ENCODE measurements around the gene PMFBP1.

Gene PMFBP1

DNA sequence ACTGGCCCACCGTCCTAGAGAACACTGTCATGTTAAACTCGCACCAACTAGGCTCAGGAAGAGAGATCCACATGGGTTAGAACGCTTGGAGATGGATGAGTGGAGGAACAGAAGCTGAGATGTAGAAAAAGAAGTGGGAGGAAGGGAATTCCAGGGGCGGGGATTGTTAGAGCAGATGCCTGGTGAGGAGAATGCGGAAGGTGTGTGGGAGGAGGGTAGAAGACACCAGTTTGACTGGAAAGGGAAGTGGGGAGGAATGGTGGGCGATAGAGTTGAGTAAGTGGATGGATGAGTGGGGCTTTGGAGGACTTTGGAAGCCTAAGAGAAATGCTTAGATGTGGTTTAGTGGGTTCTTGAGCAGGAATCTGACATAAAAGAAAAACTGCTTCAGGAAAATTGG is 40.9 kb downstream of the PMFBP1 start:
- DNase-seq (ENCODE audit: low read depth) = no peak

DNA sequence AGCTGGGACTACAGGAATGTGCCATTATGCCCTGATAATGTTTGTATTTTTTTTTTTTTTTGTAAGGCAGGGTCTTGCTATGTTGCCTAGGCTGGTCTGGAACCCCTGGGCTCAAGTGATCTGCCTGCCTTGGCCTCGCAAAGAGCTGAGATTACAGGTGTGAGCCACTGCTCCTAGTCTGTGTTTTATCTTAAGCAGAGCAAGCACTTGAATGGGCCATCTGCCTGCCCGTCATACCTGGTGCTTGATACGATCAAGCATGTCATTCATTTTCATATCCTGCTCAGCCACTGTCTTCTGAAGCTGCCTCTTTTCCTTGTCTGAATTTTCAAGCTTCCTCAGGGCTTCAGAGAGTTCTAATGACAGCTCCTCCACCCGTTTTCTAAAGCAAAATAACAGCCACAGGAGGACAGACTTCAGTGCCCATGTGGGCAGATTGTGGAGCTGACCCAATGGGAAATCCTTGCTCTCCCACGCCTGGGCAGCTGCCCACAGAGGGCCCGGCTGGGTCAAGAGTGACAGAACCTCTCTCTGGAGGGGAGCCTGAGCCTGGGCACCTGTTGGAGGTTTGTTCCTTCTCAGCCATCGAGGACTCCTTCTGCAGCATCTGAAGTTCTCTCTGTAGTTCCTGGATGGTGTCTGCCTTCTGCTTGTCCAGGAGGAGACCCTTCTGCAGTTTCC is 41.8 kb downstream of the PMFBP1 start:
- DNase-seq (ENCODE audit: low read depth) = no peak

DNA sequence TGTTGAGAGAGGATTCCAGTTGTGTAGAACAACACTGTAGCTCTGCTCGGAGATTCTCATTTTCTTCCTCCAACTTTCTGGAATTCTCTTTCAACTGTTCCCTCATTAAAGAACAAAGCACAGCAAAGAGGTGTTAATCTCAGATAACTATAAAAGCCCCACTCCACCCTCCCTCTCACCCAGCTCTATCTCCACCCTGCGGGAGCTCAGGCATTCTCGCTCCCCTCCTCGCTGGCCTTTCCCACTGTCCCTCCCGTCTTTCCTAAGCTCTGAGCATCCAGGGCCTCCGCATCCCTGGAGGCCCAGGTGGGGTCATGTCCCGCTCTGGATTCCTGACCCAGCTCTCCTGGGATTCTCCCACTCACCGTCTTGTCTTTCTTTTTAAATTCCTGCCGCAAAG is 43.3 kb downstream of the PMFBP1 start:
- no peak for DNase-seq (ENCODE audit: low read depth)

DNA sequence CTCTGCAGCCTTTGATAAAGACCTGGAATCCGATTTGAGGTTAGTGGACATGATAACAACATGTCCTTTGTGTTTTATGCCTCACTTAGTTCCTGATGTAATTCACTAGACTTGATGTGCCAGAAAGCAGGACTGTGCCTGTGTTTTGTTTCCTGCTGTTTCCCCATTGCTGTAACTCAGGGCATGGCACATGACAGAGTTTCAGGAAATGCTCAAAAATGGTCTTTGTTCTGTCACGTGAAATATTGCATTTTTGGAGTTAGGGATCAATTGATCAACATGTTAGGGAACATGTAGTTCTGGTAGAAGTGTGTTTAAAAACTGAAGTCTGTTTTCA is 45.6 kb downstream of the PMFBP1 start:
- DNase-seq (ENCODE audit: low read depth) = no peak

DNA sequence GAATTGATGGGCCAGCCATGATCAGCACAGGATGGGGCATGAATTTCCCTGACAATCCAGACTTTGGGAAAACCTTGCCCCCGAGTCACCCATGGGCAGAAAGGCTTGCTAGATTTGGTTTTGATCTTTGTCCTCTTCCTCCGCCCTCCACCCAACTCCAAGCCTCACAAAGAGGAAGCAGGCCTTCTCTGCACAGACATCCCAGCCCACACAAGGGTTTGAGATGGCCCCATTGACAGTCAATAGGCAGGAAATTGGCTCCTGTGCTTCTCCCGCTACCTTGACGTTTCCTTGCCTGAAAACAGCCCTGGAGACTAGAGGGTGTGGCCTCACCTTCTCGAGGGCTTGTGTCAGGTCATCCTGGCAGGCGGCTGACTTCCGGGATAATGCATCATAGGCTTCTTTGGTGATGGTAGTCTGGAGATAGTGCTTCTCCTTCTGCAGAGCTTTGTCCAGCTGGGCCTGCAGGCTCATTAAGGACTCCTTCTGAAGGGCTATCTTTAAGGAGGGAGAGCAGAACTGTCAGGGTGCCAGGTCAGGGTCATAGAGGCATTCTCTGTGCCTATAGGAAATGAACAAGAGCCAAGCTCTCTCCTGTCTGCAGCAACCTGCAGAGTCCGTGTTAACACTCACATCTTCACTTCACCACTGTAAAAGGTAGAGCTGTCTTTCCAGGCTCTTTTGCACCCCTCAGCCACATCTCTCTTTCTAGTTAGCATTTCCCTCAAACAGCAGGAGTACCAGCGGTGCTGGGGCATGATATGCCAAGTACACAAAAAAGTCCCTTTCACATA is 46.1 kb downstream of the PMFBP1 start:
- DNase-seq (ENCODE audit: low read depth) = no peak

DNA sequence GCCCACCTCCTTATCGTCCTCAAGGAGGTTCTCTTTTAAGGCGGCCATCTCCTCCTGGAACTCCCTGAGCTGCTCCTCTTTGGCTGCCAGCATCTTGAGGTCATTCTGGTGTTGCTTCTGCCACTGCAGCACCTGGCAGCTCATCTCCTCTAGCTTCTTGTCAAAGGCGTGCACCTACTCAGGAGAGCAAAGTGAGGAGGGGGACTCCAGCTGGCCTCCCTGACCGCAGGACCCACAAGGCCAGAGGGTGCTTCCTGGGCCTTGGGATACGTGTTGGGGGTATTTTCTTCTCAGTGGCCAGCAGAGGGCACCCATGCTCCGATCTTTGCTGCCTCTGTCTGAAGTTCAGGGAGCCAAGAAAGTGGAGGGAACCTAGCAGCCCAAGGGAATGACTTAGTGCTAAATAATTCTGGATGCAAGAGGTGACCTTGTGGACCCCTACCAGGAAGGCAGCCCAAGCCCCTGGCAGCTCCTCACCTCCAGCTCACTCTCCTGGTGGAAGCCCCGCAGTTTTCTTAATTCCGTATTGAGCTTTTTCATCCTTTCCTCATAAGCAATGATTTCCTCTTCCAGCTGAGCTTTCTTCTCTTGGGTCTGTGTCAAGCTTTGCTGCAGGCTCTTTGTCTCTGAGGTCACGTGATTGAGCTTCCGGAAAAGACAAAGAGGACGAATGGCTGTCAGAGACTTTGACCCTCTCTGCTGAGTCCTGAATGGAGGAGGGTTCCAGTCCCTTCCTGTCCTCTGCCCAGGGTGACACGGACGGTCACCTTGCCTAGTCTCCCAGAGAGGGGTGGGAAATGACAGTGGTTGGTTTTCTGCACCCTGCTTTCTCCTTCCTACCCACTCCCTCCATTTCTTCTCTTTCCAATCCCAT is 47.0 kb downstream of the PMFBP1 start:
- peak; percentile 53 for DNase-seq (ENCODE audit: low read depth)

DNA sequence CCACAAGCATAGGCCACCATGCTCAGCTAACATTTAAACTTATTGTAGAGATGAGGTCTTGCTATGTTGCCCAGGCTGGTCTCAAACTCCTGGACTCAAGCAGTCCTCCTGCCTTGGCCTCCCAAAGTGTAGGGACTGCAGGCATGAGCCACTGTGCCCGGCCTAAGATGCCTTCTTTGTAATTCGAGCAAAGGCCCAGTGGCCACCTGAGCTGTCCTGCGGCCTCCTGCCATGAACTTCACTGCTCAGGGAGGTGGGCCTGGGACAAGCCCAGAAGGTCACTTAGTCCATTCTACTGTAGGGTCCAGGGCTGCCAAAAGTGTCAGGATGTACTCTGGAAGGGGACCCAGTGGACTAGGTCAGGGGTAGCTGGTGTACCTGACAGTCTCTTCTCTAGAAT is 47.8 kb downstream of the PMFBP1 start:
- no peak for DNase-seq (ENCODE audit: low read depth)

DNA sequence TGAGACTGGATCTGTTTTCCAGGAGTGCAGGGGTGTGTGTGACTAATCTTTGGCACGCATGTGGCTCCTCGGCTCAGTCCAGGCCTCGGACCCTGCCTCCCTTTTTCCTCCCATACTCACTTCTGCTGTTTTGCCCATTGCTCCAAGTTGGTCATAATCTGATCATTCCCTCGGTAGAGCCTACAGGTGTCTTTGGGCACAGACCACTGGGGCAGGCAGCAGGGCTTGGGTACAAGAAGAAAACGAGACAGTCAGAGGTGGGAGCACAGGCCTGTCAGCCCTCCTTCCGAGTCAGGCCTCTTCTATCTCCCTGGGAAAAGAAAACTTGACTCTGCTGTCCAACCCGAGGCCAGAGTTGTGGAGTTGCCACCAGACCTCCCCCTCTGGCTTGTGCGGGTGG is 48.5 kb downstream of the PMFBP1 start:
- no peak for DNase-seq (ENCODE audit: low read depth)

DNA sequence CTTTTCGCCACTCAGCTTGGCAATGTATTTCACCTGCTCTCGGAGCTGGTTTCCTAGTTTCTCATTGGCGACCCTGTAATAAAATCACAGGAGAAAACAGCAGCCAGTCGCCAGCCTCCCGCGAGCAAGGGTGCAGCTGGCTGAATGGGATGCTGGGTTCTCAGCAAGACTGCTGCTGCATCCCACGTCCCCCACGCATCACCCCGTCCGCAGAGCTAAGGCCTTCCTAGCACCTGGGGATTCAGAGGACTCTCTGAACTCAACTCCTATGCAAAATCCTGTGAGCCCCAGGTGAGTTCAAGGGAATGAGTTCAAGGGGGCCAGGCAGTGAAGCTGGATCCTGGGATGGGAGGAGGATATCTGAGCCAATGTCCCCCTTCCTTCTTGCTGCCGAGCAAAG is 49.0 kb downstream of the PMFBP1 start:
- no peak for DNase-seq (ENCODE audit: low read depth)

DNA sequence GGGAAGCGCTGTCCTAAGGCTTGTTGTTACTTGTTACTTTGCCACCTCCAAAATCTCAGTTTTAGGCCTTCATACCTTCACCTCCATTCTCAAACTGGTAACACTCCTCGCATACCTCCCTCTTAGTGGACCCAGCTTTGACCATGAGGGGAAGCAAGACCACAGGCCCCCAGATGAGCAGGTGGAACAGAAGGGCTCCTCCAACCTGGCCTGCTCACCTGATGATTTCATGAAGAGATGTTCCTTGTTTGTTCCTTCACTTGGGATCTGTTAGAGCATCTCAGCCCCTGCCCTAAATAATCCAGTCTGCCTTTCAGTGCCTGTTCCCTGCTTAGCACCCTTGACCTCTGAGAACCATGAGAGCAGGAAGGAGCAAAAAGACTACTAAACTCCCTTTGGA is 49.6 kb downstream of the PMFBP1 start:
- DNase-seq (ENCODE audit: low read depth) = no peak

DNA sequence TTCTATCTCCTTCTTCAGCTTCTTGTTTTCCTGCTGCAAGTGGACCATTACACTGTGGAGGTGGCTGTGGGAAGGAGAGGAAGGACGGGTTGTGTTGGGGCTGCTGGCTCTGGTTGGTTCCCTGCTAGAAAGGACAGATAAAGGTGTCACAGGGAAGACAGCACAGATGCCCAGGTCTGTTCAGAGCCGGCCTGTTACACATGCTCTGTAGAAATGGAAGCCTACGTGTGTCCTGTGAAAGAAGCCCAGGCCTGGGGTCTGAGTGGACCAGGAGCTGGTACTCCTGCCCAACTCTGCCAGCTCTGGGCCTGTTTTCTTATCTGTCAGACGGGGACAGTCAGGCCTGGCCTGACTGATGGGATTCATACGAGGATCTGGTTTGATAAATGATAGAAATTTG is 51.9 kb downstream of the PMFBP1 start:
- no peak for DNase-seq (ENCODE audit: low read depth)

DNA sequence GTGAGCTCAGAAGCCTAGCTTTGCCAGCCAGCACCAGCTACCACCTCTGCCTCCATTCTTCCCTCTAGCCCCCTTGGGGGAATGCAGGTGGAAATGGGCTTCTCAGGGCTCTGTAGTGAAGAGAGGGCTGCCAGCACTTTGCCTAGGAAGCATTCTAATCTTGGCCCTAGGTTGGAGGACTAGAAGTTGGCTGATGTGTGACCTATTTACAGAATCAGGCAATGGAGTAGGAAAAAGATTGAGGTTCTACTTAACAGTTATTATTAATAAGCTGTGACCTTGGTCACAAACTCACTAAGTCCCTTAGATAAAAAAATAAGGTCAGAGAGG is 58.4 kb downstream of the PMFBP1 start:
- DNase-seq (ENCODE audit: low read depth) = no peak

DNA sequence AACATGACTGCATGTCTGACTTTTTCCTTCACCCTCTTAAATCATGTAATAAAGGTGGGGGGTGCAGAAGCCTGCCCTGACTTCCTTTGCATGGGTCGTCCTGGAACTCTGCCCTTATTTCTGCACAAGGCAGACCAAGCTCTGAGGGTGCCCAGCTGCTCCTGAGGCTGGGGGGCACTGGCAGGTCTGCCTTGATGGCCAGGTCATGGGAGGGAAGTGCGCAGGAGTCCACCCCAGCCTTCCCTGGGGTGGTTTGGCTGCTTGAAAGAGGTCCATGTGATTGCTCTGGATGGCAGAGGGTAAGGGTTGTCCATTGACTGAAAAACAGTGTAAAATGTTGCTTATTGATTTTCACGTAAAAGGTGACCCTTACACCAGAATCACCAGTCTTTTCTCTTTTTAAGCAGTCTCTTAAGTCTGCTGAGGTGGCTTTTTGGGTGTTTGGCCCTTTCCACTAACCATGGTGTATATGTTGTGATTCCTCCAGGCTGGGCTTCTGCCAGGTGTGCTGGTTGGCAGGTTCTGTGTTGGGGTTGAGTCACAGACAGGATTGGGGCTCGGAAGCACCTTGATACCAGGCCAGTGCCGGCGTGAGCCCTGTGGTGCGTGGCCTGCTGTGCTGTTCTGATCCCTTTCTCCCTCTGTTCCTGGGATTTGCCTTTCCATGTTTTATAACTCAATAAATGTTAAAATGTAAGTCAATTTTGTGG is 58.9 kb downstream of the PMFBP1 start:
- DNase-seq (ENCODE audit: low read depth) = no peak

DNA sequence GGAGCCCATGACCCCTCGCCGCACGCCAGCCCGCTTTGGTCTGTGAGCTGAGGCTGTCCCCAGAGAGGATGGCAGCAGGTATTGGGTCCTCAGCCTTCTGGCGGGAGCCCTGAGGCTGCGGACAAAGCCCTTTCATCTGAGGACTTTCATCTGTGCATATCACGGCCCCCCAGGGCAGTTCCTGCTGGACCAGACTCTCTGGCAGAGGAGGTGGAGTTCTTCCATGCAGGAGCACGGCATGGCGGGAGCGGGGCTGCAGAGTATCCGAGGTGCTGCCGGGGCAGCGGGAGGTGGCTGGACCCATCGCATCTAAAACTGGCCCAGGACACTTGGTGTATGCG is 59.5 kb downstream of the PMFBP1 start:
- no peak for DNase-seq (ENCODE audit: low read depth)

DNA sequence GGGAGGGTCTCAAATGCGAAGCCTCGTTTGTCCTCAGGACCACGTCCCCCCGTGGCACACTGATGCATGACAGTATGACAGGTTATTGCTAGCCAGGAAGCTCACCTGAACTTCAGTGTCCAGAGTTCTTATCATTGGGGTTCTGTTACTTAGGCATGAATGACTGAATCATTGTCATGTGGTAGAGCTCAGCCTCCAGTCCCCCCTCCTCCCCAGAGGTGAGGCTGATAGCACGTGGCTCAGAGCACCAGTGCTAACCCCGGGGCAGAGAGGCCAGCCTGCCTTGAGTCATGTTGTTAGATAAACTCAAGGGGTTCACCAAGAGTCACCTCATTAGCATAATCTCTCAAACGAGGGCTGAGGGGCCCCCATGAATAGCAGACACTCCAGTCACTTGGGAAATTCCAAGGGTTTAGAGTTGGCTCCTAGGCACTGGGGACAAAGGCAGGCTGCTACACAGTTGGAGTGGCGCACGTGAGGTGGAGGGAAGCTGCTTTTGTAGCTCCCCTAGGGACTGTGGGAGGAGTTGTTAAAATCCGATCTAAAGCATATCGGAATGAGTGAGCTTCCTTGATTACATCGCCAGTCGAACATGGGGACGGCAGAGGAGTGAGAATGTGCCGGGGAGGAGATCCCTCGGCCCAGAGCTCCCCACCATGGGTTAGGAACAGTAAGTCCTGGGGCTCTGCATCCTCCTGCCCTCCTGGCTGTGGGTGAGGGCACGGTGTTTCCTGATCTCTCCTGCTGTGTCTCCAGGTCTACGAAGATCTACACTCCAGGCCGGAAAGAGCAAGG is 60.1 kb downstream of the PMFBP1 start:
- DNase-seq (ENCODE audit: low read depth) = no peak

DNA sequence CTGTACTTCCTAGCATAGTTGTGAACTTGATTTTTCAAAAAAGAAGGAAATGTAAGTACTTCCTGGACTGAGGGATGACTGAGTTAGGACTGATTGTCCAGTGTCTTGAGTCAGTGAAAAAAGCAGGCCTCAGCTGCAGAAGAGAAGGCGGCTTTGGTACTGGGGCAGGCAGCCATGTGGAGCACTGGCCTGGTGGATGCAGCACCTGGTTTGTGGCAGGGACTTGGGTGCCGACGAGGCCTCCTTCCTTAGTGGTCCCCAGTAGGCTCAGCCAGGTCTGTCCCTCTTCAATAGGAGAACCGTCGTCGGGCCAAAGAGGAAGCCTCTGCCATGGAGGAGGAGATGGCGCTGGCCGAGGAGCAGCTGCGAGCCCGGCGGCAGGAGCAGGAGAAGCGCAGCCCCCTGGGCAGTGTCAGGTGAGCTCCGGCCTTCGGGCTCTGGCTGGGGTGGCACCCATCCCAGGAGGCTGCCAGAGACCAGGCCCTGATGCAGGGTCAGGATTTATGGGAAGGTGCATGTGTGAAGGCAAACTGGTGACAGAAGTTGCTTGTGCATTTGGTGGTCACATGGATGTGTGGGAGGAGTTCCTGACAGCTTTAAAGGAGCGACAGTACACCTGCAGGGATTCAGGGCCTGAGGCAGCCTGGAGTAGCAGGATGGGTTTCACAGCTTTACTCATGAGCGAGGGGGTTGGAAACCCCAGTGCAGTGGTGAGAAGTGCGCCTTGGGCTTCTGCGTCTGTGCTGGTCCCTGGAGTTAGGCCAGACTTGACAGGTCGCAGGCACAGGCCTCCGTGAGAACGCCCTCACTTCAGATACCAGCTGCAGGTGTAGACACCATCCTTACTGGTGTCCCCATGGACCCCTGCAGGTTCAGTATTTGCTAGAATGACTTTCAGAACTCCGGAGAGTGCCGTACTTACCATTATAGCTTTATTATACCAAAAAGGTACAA is 61.0 kb downstream of the PMFBP1 start:
- DNase-seq (ENCODE audit: low read depth) = no peak

DNA sequence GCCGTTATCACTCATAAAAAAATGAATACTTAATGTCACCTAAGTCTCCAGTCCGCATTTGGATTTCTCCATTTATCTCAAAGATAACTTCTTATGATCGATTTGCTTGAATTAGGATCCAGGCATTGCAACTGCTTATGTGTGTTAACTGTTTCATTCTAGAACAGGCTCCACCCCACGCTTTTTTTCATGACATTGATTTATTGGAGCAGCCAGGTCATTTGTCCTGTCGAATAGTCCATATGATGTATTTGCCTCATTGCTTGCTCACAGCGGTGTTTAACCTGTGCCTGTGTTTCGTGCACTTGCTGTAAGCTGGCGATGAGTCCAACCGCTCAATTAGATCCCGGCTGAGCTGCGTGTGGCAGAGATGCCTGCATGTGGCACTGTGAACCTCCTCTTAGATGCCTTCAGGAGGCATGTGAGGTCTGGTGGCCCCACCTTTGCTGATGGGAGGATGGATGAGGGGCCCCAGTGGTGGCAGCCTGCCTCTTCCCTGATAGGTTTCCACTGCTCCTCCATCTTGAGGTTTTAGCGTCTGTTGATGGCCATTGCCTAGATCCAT is 61.9 kb downstream of the PMFBP1 start:
- no peak for DNase-seq (ENCODE audit: low read depth)

DNA sequence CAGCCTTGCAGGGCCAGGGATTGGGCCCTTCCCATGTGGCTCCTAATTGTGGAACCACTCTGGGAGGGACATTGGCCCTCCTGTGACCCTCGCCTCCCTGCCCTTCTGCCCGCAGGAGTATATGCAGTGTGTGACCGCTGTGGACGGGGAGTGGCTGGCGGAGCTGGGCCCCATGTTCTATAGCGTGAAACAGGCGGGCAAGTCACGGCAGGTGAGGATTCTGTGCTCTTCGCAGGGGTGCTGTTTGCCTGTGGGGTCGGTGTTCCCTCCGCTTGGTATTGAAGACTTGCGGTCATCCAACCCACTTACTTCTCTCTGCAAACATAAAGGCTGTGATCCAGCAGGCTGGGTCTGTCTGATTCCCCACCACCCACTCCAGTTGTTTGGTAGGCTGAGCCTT is 62.7 kb downstream of the PMFBP1 start:
- no peak for DNase-seq (ENCODE audit: low read depth)

DNA sequence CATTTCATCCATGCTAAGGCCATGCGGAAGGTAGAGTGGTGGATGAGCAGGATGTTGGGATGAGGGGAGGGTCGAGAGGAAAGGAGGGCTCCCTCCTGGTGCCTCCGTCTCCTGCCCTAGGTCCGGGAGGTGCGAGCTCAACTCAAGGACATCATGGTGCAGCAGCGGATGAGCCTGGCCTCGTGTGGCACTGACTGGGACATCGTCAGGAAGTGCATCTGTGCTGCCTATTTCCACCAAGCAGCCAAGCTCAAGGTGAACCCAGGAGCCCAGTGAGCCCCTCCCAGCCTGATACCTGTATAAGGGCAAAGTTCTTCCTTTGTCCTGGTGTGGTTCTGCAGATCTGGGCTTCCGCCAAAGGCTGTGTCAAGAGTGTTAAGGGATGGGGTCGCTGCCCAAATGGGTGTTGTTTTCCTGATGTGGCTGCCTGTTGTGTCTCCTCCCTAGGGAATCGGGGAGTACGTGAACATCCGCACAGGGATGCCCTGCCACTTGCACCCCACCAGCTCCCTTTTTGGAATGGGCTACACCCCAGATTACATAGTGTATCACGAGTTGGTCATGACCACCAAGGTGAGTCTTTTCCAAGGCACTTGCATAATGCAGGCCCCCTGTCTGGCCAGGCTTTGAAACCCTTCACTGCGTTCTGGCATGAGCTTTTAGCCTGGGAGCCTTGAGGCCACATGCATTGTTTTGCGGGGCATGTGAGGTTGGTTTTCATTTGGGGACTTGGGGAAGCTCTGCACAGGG is 63.4 kb downstream of the PMFBP1 start:
- DNase-seq (ENCODE audit: low read depth) = no peak

DNA sequence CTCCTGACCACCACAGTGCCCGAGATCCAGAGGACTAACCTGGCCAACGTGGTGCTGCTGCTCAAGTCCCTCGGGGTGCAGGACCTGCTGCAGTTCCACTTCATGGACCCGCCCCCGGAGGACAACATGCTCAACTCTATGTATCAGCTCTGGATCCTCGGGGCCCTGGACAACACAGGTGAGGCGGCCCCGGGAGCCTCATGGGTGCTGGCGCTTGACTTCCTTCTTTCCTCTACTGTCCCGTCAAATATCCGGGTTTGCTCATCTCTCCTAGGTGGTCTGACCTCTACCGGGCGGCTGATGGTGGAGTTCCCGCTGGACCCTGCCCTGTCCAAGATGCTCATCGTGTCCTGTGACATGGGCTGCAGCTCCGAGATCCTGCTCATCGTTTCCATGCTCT is 64.6 kb downstream of the PMFBP1 start:
- DNase-seq (ENCODE audit: low read depth) = no peak

All from stromal cell of bone marrow (primary cell).